ENCODE data around the gene SMIM41.

The SMIM41 gene

GRCh38 chr12:52122904-52123303 is 43.4 kb downstream of the SMIM41 start:
- DNase-seq: no peak

- DNase-seq: no peak
Measured at GRCh38 chr12:52123487-52124186, 44.1 kb downstream of the SMIM41 start.

GRCh38 chr12:52125476-52125900 is 46.0 kb downstream of the SMIM41 start:
- peak; percentile 52 for DNase-seq

- DNase-seq: no peak
Measured at GRCh38 chr12:52126050-52126604, 46.6 kb downstream of the SMIM41 start.

- no peak for DNase-seq
Measured at GRCh38 chr12:52126605-52127578, 47.4 kb downstream of the SMIM41 start.

- no peak for DNase-seq
Measured at GRCh38 chr12:52127683-52128450, 48.4 kb downstream of the SMIM41 start.

- no peak for DNase-seq
Measured at GRCh38 chr12:52130711-52131110, 51.2 kb downstream of the SMIM41 start.

- no peak for DNase-seq
Measured at GRCh38 chr12:52132754-52133161, 53.3 kb downstream of the SMIM41 start.

GRCh38 chr12:52137746-52138145 is 58.2 kb downstream of the SMIM41 start:
- no peak for DNase-seq

GRCh38 chr12:52139147-52139546 is 59.6 kb downstream of the SMIM41 start:
- DNase-seq: no peak

- DNase-seq: peak; percentile 48
Measured at GRCh38 chr12:52139579-52140062, 60.1 kb downstream of the SMIM41 start.

GRCh38 chr12:52141306-52141705 is 61.8 kb downstream of the SMIM41 start:
- no peak for DNase-seq

GRCh38 chr12:52141875-52142274 is 62.4 kb downstream of the SMIM41 start:
- no peak for DNase-seq

- DNase-seq: no peak
Measured at GRCh38 chr12:52142431-52142830, 62.9 kb downstream of the SMIM41 start.

GRCh38 chr12:52144512-52145227 is 65.2 kb downstream of the SMIM41 start:
- DNase-seq: no peak

GRCh38 chr12:52145228-52146088 is 66.0 kb downstream of the SMIM41 start:
- DNase-seq: no peak

GRCh38 chr12:52146089-52146821 is 66.8 kb downstream of the SMIM41 start:
- no peak for DNase-seq

- no peak for DNase-seq
Measured at GRCh38 chr12:52146822-52147366, 67.4 kb downstream of the SMIM41 start.

GRCh38 chr12:52147367-52147963 is 68.0 kb downstream of the SMIM41 start:
- DNase-seq: peak; percentile 15

Measured in NCI-H1436 (cell line).